HepG2 (cell line): ENCODE measurements around the gene GRHL1. TPM values are rescaled to one million over a fixed set of nuclear protein-coding genes. Genes with fewer than 3 reads are reported as not detected.

Experiments
- ATAC-seq: fragments of 200-7000 bp; cut with Tn5 transposase; 3 replicates; pipeline ENCODE4 v1.9.1; 2020; ENCODE audit warnings: mild to moderate bottlenecking, moderate library complexity
- BruUV-seq: library from RNA; stranded (reverse); fragments of 400-500 nt; replicated peaks from 2 replicates; lab custom pipeline; 2021; lab: Mats Ljungman, UMichigan
- CTCF ChIA-PET: fragments of 300-600 bp; formaldehyde crosslinking; extraction: SDS; loops from one replicate; lab custom pipeline; 2021; ENCODE audit warnings: low total read pairs, inconsistent platforms, low intra/inter-chr PET ratio; lab: Yijun Ruan, JAX
- POLR2A ChIA-PET: fragments of 350-600 bp; sonication (Branson Sonifier 250); formaldehyde crosslinking; loops from one replicate; lab custom pipeline; 2020; ENCODE audit warnings: antibody characterized with exemption, inconsistent platforms; lab: Yijun Ruan, JAX
- DNase-seq: peaks from one replicate; pipeline ENCODE4 v3.0.0-alpha.2; 2015; ENCODE audit warnings: low spot score
- FAIRE-seq: peaks from 3 replicates; lab custom pipeline; 2011; peaks lifted over from hg19 to GRCh38; lab: Jason Lieb, UNC
- H2AFZ ChIP-seq: one replicate; pipeline ENCODE4 v1.6.1; 2011; ENCODE audit warnings: low read length, inconsistent platforms
- H3K27ac ChIP-seq: fragments of 300-600 bp; 3 replicates; pipeline ENCODE4 v1.8.0; 2011; ENCODE audit warnings: mixed run types, mild to moderate bottlenecking, mixed read lengths, low read length, inconsistent platforms; ENCODE audit not compliant: insufficient read depth; ENCODE audit errors: extremely low read length
- H3K27me3 ChIP-seq, 2 experiments: fragments of 200-600 bp in 1 of 2; 2 replicates in 1 of 2; 3 replicates in 1 of 2; pipeline versions ENCODE4 v1.6.0 to v1.8.0; 2011; ENCODE audit warnings: low read length in 2 of 2, mild to moderate bottlenecking in 2 of 2, moderate library complexity in 2 of 2, inconsistent platforms in 1 of 2; ENCODE audit not compliant: insufficient read depth in 2 of 2, control insufficient read depth in 1 of 2
- H3K36me3 ChIP-seq, 2 experiments: fragments of 200-600 bp in 1 of 2; replicated peaks in 1 of 2; 2 replicates in 1 of 2; 3 replicates in 1 of 2; pipeline versions ENCODE4 v1.5.1 to v1.8.0; 2011; ENCODE audit warnings: low read length in 2 of 2, inconsistent platforms in 1 of 2; ENCODE audit not compliant: insufficient read depth in 2 of 2, control insufficient read depth in 1 of 2
- H3K4me1 ChIP-seq: 2 replicates; pipeline ENCODE4 v1.5.1; 2012; ENCODE audit warnings: low read length, inconsistent platforms; ENCODE audit not compliant: insufficient read depth
- H3K4me2 ChIP-seq: 2 replicates; pipeline ENCODE4 v1.6.0; 2011; ENCODE audit warnings: low read depth, low read length, inconsistent platforms
- H3K4me3 ChIP-seq, 3 experiments: fragments of 200-600 bp in 1 of 3; sonication (generic), shearing (Covaris generic) in 1 of 3; replicated peaks in 1 of 3; 2 replicates each; pipeline ENCODE4 v1.5.1; 2011 to 2016; ENCODE audit warnings: low read length in 3 of 3, inconsistent platforms in 2 of 3, low read depth in 2 of 3, mild to moderate bottlenecking in 2 of 3, control low read depth in 1 of 3, mixed read lengths in 1 of 3; ENCODE audit not compliant: insufficient read depth in 1 of 3
- H3K79me2 ChIP-seq: one replicate; pipeline ENCODE4 v1.6.1; 2011; ENCODE audit warnings: low read length, inconsistent platforms; ENCODE audit not compliant: insufficient read depth
- H3K9ac ChIP-seq: 2 replicates; pipeline ENCODE4 v1.6.0; 2011; ENCODE audit warnings: mild to moderate bottlenecking, low read depth, low read length, inconsistent platforms; ENCODE audit not compliant: insufficient read depth
- H3K9me3 ChIP-seq: 2 replicates; pipeline ENCODE4 v1.5.1; 2012; ENCODE audit warnings: mild to moderate bottlenecking, low read length
- H4K20me1 ChIP-seq: 2 replicates; pipeline ENCODE4 v1.6.0; 2011; ENCODE audit warnings: inconsistent platforms, mild to moderate bottlenecking, low read length, moderate library complexity; ENCODE audit not compliant: insufficient read depth
- CHCHD3 ChIP-seq: sonication (generic); formaldehyde crosslinking; IDR thresholded peaks from 2 replicates; pipeline ENCODE4 v1.8.0; 2022; ENCODE audit warnings: mild to moderate bottlenecking, missing genetic modification reagents, moderate library complexity
- CSRNP1 ChIP-seq: sonication (generic); formaldehyde crosslinking; IDR thresholded peaks from 2 replicates; pipeline ENCODE4 v1.8.1; 2023; ENCODE audit warnings: mild to moderate bottlenecking, missing genetic modification reagents
- EED ChIP-seq: sonication (generic); formaldehyde crosslinking; IDR thresholded peaks from 2 replicates; pipeline ENCODE4 v1.5.0; 2020; ENCODE audit warnings: mild to moderate bottlenecking, missing genetic modification reagents
- KLF9 ChIP-seq: IDR thresholded peaks from 2 replicates; pipeline ENCODE4 v1.6.1; 2016; ENCODE audit warnings: low read depth
- MAFK ChIP-seq, 2 experiments: IDR thresholded peaks in 1 of 2; conservative IDR thresholded peaks in 1 of 2; 2 replicates each; pipeline ENCODE4 v1.6.1; 2011; ENCODE audit warnings: improper control_type of control experiment in 2 of 2, low read length in 2 of 2
- NRL ChIP-seq: sonication (generic); formaldehyde crosslinking; IDR thresholded peaks from 2 replicates; pipeline ENCODE4 v1.5.0; 2020; ENCODE audit warnings: missing genetic modification reagents, mild to moderate bottlenecking, moderate library complexity, borderline replicate concordance
- PAX8 ChIP-seq: sonication (generic); formaldehyde crosslinking; IDR thresholded peaks from 2 replicates; pipeline ENCODE4 v1.8.0; 2022; ENCODE audit warnings: mild to moderate bottlenecking, missing genetic modification reagents, borderline replicate concordance
- SNAPC2 ChIP-seq: sonication (generic); formaldehyde crosslinking; IDR thresholded peaks from 2 replicates; pipeline ENCODE4 v1.8.1; 2022; ENCODE audit warnings: mild to moderate bottlenecking, missing genetic modification reagents
- THAP11 ChIP-seq: IDR thresholded peaks from 2 replicates; pipeline ENCODE4 v1.6.1; 2016; ENCODE audit warnings: missing biosample characterization, missing genetic modification reagents
- XRCC5 ChIP-seq: fragments of 200-400 bp; formaldehyde crosslinking; optimal IDR thresholded peaks from 2 replicates; pipeline ENCODE3; 2017; ENCODE audit warnings: mild to moderate bottlenecking, low read length
- ZEB1 ChIP-seq: IDR thresholded peaks from 2 replicates; pipeline ENCODE4 v1.6.1; 2012; ENCODE audit warnings: mild to moderate bottlenecking, low read depth, inconsistent platforms; ENCODE audit not compliant: insufficient replicate concordance
- ZFP36 ChIP-seq: fragments of 150-350 bp; IDR thresholded peaks from 2 replicates; pipeline ENCODE4 v1.6.1; 2018; ENCODE audit warnings: borderline replicate concordance, low read length, low read depth; ENCODE audit not compliant: partially characterized antibody
- ZNF101 ChIP-seq: sonication (generic); formaldehyde crosslinking; IDR thresholded peaks from 2 replicates; pipeline ENCODE4 v1.4.0; 2020; ENCODE audit warnings: mild to moderate bottlenecking, low read depth, missing genetic modification reagents, borderline replicate concordance
- ZNF18 ChIP-seq: sonication (generic); formaldehyde crosslinking; IDR thresholded peaks from 2 replicates; pipeline ENCODE4 v1.8.0; 2022; ENCODE audit warnings: mild to moderate bottlenecking, missing genetic modification reagents; ENCODE audit not compliant: insufficient replicate concordance
- ZNF432 ChIP-seq: sonication (generic); formaldehyde crosslinking; IDR thresholded peaks from 2 replicates; pipeline ENCODE4 v1.5.0; 2020; ENCODE audit warnings: missing genetic modification reagents, mild to moderate bottlenecking, borderline replicate concordance
- ZNF564 ChIP-seq: sonication (generic); formaldehyde crosslinking; IDR thresholded peaks from 2 replicates; pipeline ENCODE4 v1.8.1; 2023; ENCODE audit warnings: mild to moderate bottlenecking, missing genetic modification reagents
- ZNF572 ChIP-seq: sonication (generic); formaldehyde crosslinking; IDR thresholded peaks from 2 replicates; pipeline ENCODE4 v1.5.1; 2020; ENCODE audit warnings: mild to moderate bottlenecking, missing genetic modification reagents
- ZNF746 ChIP-seq: sonication (generic); formaldehyde crosslinking; IDR thresholded peaks from 2 replicates; pipeline ENCODE4 v1.8.0; 2022; ENCODE audit warnings: mild to moderate bottlenecking, missing genetic modification reagents
- ZNF747 ChIP-seq: sonication (generic); formaldehyde crosslinking; IDR thresholded peaks from 2 replicates; pipeline ENCODE4 v1.8.1; 2023; ENCODE audit warnings: missing genetic modification reagents, mild to moderate bottlenecking, borderline replicate concordance
- ZNF839 ChIP-seq: sonication (generic); formaldehyde crosslinking; IDR thresholded peaks from 2 replicates; pipeline ENCODE4 v1.4.0; 2020; ENCODE audit warnings: missing genetic modification reagents, mild to moderate bottlenecking, borderline replicate concordance
- WGBS: methylation state at CpG from one replicate; pipeline ENCODE4 v1.1.6; 2017; ENCODE audit warnings: low lambda C conversion rate; 5-methylcytosine and 5-hydroxymethylcytosine counted together
- in situ Hi-C: cut with HindIII; loops from 2 replicates; pipeline ENCODE4 v1.10.0; 2017; ENCODE audit warnings: low pct_unique_long_range_greater_than_20kb; ENCODE audit not compliant: extremely low pct_ligation_motif_present
- intact Hi-C: fragments of 100-400 bp; cut with micrococcal nuclease; formaldehyde crosslinking; loops from one replicate; pipeline ENCODE4 v1.10.0; 2022; ENCODE audit not compliant: unreplicated experiment
- polyA plus RNA-seq, 8 experiments: library from polyadenylated mRNA; depleted of rRNA in 3 of 8; stranded (reverse) in 7 of 8; unstranded in 1 of 8; fragments of >200 nt; fragmentation: Illumina TruSeq in 4 of 8; extraction: Trizol in 4 of 8; gene quantifications; 2 replicates each; pipeline versions ENCODE4 v1.2.1 to v1.2.3, GENCODE V29; 2011 to 2016; ENCODE audit warnings: low read depth in 4 of 8, missing spikeins in 1 of 8, mixed read lengths in 1 of 8; ENCODE audit not compliant: insufficient read depth in 1 of 8
- total RNA-seq, 5 experiments: library from RNA; depleted of rRNA; stranded (reverse); fragments of >200 nt; fragmentation: Illumina TruSeq; extraction: Trizol; gene quantifications; 2 replicates each; pipeline ENCODE4 v1.2.3, GENCODE V29; 2016; ENCODE audit warnings: low read depth in 1 of 5

The GRHL1 gene
- total and polyA plus RNA-seq, 2 of the 13 experiments (the other 11 are each of a cell fraction or from before 2014, with no cell fraction given), result 9.3 to 12.0 TPM

GRCh38 chr2:9949239-9949991 lies 2.1 kb upstream of the GRHL1 start (continued):
- TF ChIP-seq ZNF747 (no peak), XRCC5 (no peak), KLF9 (no peak), MAFK (conservative IDR thresholded peaks at IDR 0.05 in 1 of 2, IDR thresholded peaks at IDR 0.05 in 1 of 2; ENCODE audit: low read length in 2 of 2) (no peak), CHCHD3 (CRISPR knock-in tag) (no peak), SNAPC2 (CRISPR knock-in tag) (no peak), ZNF101 (CRISPR knock-in tag) (no peak), ZFP36 (no peak), ZNF839 (CRISPR knock-in tag) (no peak)

- in situ Hi-C loops (no loop called here), intact Hi-C loops (loop anchor here (5.0 kb wide), 2 partner anchors 138 to 172 kb away; partner anchors contain the start of gene RRM2)
- 67% methylated on average over 14 of the region's 14 CpGs for WGBS
- no peak for FAIRE-seq
- peak; percentile 2 for ATAC-seq
- Histone ChIP-seq H3K9me3 (no peaks in the 10 kb centered on the region), H3K4me1 (peaks cover 82% of the 10 kb centered on the region), H3K9ac (peak overlapping the region; percentile 65), H3K79me2 (peaks cover 4% of the 10 kb centered on the region), H4K20me1 (no peaks in the 10 kb centered on the region), H3K36me3 (peaks cover 0 to 2% of the 10 kb centered on the region in 2 experiments; a peak in 3 of 5 replicates), H3K4me2 (peak overlapping the region; percentile 92), H3K4me3 (peak overlapping the region; percentile 83 to 94 (median 84)), H2AFZ (no peak overlapping the region), H3K27me3 (peaks cover 0 to 9% of the 10 kb centered on the region in 2 experiments; a peak in 3 of 5 replicates), H3K27ac (peak overlapping the region; percentile 68)
- ChIA-PET POLR2A (interaction anchor here (1.2 to 1.7 kb wide), 3 partner anchors 8 to 107 kb away, joined by 4 to 5 read pairs (median 4); partner anchors contain the start of gene TAF1B), CTCF (no interaction called here)
- BruUV-seq, result no TSS peak
- DNase-seq, result no peak
- TF ChIP-seq CSRNP1 (CRISPR knock-in tag), result peak; percentile 16; the same call in 1 of the 2 replicates
- 0 out of 2 replicates have a peak, but pooled peaks have one; percentile 49 for TF ChIP-seq ZNF572 (CRISPR knock-in tag)
- 0 out of 2 replicates have a peak, but pooled peaks have one; percentile 61 for TF ChIP-seq ZNF432
- TF ChIP-seq NRL (CRISPR knock-in tag), result peak; percentile 74
- TF ChIP-seq ZNF564, result 0 out of 2 replicates have a peak, but pooled peaks have one; percentile 14
- TF ChIP-seq THAP11 (CRISPR knock-in tag), result 0 out of 2 replicates have a peak, but pooled peaks have one; percentile 6
- no peak for TF ChIP-seq ZEB1
- 0 out of 2 replicates have a peak, but pooled peaks have one; percentile 13 for TF ChIP-seq PAX8 (CRISPR knock-in tag)
- TF ChIP-seq ZNF18 (CRISPR knock-in tag), result peak; percentile 30
- TF ChIP-seq EED (CRISPR knock-in tag), result peak; percentile 13; the same call in 1 of the 2 replicates
- peak; percentile 58; the same call in 1 of the 2 replicates for TF ChIP-seq ZNF746 (CRISPR knock-in tag)
These were observed 1.4 kb upstream of the GRHL1 start for GRCh38 chr2:9949992-9950520.
